ENCODE results near the gene AP2A1.

GRCh38 chr19:49850487-49851342 is 83.9 kb downstream of the AP2A1 start, which contains the start of gene PTOV1:
- TF ChIP-seq YY1 (IDR thresholded peaks at IDR 0.05; ENCODE audit: insufficient read depth, insufficient read length) (no peak), ZNF274 (IDR thresholded peaks at IDR 0.05; ENCODE audit: low read depth, low read length) (no peak)
